NCI-H2081 treated with DMSO at 0.1 percent for 48 hours (cell line): ENCODE results near the gene DHX34.
"Not testable (repeated sequence)": the region's sequence is repeated elsewhere in the genome, so short reads cannot be mapped to it uniquely, and the experiment has no call there.

ENCODE experiments used
- DNase-seq: peaks from one replicate; lab custom pipeline; 2025; lab: John Stamatoyannopoulos, UW

The DHX34 gene

DNA sequence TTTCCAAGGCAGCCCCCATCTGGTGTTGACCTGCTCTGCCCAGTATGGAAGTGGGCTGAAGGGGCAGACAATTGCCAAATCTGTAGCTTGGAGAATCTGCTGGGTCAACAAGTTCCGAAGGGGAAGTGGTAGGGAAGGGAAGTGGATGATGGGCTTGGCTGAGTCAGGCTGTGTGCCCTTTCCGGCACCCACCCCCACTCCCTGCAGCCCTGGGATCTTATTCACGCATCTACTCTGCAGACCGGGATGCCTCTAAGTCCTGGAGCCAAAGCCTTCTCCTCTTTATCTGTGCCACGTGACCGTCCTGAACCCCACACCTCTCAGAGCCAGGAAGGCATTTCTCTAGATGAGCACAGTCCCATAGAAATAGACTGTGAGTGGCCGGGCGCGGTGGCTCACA is 24.6 kb upstream of the DHX34 start:
- DNase-seq, result no peak

DNA sequence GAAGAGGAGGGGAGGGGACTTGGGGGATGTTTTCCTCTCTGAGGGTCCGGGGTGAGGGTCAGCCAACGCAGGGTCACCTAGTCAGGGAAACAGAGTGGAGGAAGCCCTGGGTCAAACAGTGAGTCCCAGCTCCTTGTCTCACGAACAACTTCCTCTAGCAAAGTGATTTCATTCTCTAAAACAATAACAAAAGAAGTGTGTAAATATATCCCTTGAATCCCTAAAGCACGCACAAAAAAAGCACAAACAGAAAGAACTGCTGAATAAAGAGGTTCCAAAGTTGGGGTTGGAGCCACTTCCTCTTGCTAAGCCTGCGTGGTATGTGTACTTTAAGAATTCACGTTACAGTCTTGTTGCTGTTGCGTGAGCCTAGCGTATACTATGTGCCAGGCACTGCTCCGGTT is 18.6 kb upstream of the DHX34 start:
- DNase-seq, result no peak

DNA sequence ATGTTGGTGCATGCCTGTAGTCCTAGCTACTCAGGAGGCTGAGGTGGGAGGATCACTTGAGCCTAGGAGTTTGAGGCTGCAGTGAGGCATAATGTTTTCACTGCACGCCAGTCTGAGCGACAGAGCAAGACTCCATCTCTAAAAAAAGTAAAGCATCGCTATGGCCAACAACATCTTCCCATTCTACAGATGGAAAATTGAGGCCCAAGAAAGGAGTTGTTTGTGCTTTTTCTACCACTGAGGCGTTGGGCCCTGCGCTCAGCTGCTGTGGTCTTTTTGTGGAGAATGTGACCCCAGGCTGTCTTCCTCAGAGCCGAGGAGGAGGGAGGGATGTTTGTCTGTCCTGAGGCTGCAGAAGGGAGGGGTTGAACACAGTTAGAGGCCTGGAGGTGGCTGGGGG is 17.6 kb upstream of the DHX34 start:
- no peak for DNase-seq

DNA sequence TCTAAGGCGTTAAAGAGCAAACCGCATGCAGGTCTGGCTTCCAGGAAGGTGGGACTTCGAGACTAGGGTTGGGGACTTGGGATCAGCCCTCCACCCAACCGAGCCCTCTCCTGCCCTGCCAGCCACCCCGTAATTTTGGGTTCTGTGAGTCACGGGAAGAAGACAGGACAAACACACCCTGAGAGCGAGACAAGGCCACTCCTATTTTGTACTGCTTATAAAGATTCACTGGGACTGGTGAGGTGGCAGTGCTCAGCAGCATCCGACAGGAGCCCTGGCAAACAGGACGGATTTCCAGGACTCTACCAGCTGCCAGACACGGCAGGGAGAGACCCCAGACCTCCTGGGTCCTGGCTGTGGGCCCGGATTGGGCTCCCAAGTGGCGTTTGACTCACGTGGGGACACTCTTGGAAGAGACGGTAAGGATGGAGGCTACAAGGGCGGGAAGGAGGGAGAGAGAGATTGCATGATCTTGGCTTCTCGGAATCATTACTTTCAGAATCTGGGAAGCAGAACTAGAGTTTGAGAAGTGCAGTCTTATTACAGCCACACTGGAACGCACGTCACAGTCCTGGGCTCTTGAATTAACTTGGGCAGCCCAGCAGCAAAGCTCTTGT is 17.1 kb upstream of the DHX34 start, which contains the start of gene C5AR2:
Gene C5AR2, plus strand, starts transcription at position 245 of the 617 bp plus-strand sequence. CDS start 8,625 bp downstream, outside the sequence.
- no peak for DNase-seq

DNA sequence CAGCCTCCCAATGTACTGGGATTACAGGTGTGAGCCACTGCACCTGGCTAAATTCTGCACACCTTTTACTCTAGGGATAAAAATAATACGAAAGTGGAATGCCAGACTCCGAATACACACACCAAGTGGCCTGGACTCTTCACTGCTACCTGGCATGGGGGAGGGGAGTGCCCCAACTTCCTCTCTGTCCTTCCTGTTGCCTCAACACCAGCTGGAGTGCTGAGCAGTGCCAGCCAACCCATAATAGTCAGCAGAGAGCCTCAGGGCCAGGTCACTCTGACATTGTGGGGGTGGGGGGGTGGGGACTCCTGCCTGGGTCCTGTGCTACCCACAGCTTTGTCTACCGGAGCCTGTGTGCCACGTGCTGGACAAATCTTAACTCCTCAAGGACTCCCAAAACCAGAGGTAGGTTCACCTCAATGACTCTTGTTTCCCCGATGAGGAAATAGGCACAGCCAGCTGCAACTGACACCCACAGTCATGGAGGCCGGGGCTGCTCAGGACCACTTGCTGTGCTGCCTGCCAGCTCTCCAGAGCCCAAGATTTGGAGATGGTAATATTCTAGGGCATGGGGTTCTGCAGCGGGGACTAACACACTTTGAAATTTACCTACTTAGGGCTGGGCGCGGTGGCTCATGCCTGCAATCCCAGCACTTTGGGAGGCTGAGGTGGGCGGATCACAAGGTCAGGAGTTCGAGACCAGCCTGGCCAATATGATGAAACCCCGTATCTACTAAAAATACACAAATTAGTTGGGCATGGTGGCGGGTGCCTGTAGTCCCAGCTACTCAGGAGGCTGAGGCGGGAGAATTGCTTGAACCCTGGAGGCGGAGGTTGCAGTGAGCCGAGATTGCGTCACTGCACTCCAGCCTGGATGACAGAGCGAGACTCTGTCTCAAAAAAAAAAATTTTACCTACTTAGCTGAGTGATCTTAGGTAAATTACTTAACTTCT is 12.1 kb upstream of the DHX34 start:
- DNase-seq, result not testable (repeated sequence)

DNA sequence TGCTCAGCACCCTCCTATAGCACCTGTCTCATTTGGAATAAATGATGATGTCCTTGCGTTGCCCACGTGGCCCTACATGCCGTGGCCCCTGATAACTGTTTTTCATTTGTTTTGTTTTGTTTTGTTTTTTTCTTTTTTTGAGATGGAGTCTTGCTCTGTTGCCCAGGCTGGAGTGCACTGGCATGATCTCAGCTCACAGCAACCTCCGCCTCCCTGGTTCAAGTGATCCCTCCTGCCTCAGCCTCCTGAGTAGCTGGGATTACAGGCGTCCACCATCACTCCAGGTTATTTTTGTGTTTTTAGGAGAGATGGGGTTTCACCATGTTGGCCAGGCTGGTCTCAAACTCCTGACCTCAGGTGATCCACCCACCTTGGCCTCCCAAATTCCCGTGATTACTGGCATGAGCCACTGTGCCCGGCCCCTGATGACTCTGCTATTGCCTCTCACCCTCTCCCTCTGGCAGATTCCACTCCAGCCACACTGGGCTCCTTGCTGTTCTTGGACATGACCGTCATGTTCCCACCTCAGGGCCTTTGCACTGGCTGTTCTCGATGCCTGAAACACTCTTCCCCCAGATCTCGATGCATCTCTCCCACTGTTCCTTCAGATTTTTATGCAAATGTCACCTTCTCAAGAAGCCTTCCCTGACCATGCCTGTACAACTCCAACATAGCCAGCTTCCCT is 9.8 kb upstream of the DHX34 start:
- no peak for DNase-seq

DNA sequence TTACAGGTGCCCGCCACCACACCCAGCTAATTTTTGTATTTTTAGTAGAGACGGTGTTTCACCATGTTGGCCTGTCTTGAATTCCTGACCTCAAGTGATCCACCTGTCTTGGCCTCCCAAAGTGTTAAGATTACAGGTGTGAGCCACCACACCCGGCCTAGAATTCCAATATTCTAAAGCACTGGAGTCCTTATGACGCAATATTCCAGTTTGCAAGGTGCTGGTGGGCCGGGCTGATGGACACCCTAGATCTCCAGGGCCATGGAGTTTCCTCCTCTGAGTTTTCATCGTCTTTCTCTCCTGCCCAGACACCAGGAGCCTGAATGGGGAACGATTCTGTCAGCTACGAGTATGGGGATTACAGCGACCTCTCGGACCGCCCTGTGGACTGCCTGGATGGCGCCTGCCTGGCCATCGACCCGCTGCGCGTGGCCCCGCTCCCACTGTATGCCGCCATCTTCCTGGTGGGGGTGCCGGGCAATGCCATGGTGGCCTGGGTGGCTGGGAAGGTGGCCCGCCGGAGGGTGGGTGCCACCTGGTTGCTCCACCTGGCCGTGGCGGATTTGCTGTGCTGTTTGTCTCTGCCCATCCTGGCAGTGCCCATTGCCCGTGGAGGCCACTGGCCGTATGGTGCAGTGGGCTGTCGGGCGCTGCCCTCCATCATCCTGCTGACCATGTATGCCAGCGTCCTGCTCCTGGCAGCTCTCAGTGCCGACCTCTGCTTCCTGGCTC is 8.5 kb upstream of the DHX34 start:
- DNase-seq, result no peak

DNA sequence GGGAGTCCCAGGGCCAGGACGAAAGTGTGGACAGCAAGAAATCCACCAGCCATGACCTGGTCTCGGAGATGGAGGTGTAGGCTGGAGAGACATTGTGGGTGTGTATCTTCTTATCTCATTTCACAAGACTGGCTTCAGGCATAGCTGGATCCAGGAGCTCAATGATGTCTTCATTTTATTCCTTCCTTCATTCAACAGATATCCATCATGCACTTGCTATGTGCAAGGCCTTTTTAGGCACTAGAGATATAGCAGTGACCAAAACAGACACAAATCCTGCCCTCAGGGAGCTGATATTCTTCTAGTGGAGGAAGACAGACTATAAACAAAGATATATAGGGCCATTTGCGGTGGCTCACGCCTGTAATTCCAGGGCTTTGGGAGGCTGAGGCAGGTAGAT is 7.4 kb upstream of the DHX34 start:
- DNase-seq, result no peak

DNA sequence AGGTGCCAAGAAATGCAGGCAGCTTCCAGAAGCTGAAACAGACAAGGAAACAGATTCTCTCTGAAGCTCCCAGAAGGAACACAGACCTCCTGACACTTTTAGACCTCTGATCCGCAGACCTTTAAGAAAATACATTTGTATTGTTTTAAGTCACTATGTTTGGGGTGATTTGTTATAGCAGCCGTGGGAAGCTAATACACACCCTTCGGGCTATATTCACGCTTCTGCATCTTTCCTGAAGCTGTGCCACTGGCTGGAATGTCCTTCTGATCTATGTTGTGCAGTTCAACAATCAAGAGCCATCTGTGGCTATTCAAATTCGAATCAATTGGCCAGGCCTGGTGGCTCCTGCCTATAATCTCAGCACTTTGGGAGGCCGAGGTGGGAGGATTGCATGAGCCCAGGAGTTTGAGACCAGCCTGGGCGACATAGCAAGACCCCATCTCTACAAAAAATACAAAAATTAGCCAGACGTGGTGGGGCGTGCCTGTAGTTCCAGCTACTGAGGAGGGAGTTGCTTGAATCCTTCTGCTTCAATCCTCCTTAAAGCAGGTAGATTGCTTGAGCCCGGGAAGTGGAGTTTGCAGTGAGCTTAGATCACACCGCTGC is 5.8 kb upstream of the DHX34 start:
- DNase-seq, result no peak

DNA sequence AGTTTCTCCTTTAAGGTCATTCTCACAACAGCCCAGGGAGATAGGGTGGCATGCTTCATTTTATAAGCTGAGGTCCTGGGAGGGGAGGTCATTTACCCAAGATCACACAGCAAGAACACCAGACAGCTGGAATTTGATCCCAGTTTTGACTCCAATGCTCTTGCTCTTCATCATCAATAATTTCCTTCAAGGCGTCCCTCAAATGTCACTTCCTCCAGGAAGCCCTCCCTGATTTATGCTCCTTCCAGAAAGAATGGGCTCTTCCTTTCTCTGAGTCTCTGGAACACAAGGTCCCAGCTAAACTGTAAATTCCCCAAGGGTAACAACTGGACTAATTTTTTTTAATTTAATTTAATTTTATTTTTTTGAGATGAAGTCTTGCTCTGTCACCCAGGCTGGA is 4.7 kb upstream of the DHX34 start:
- no peak for DNase-seq

DNA sequence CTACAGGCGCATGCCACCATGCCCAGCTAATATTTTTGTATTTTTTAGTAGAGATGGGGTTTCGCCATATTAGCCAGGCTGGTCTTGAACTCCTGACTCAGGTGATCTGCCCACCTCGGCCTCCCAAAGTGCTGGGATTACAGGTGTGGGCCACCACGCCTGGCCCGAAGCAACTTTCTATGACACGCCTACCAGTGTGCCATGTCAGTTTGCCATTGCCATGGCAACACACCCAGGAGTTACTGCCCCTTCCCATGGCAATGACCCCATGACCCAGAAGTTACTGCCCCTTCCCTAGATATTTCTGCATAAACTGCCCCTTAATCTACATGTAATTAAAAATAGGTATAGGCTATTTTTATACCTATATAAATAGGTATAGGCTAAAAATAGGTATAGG is 3.1 kb upstream of the DHX34 start:
- DNase-seq, result not testable (repeated sequence)

DNA sequence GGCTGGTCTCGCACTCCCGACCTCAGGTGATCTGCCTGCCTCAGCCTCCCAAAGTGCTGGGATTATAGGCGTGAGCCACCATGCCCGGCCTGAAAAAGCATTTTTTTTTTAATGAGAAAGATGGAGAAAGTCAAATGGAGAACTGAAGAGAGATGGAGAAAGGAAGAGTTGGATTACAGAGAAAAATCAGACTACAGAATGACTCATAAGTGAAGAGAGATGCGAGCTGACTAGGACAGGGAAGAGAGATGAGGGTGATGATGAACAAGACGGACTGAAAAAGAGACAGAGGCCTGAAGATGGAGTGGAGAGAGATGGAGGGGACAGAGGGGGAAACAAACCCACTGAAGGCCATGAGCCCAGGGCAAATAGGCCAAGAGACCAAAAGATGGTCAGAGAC is 1.5 kb downstream of the DHX34 start:
- no peak for DNase-seq

DNA sequence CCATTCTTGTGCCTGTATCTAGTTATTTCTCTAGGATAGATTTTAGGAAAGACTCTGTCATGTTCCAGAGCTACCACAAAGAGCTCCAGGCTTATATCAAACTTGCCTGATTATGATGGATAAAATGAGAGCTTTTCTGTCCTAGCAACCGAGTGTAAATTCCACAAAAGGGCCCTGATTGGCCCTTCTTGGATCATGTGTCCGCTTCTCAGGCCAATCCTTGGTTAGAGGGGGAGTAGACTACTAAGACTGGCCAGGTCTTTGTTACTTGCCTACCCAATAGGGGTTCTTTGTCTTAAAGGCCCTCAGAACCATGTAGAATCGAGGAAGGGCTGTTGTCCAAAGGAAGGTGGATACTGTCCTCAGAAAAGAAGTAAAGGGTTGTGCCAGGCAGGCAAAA is 2.4 kb downstream of the DHX34 start:
- DNase-seq, result no peak

DNA sequence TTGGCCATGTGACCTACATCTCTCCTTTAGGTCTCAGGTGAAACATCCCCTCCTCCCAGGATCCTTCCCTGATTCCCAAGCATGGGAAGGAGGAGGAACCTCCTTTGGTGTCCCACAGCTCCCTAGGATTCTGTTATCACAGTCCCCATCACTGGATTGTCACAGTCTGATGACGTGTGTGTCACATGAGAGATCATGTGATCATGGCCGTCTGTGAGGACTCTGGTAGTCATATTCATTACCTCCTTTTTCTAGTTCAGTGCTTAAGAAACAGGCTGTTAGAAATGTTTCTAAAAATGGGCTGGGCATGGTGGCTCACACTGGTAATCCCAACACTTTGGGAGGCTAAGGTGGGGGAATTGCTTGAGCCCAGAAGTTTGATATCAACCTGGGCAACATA is 3.0 kb downstream of the DHX34 start:
- DNase-seq, result no peak

DNA sequence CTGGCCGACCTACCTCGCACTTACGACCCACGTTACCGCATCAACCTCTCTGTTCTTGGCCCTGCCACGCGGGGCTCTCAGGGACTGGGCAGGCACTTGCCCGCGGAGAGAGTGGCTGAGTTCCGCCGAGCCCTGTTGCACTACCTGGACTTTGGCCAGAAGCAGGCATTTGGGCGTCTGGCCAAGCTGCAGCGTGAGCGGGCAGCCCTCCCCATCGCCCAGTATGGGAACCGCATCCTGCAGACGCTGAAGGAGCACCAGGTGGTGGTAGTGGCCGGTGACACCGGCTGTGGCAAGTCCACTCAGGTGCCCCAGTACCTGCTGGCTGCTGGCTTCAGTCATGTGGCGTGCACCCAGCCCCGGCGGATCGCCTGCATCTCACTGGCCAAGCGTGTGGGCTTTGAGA is 4.2 kb downstream of the DHX34 start:
- no peak for DNase-seq

DNA sequence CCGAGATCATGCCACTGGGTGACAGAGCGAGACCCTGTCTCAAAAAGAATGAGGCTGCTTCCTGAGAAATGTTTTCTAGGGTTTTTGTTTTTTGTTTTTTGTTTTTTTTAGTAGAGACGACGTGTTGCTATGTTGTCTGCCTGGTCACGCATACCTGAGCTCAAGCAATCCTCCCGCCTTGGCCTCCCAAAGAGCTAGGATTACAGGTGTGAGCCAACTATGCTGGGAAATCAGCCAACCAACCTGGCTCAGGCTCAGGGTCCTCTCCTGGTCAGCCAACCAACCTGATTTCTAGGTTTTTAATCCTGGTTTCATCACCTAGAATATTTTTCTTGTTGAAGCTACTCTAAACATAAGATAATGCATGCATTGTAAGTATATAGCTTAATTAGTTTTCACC is 7.8 kb downstream of the DHX34 start:
- DNase-seq, result no peak

DNA sequence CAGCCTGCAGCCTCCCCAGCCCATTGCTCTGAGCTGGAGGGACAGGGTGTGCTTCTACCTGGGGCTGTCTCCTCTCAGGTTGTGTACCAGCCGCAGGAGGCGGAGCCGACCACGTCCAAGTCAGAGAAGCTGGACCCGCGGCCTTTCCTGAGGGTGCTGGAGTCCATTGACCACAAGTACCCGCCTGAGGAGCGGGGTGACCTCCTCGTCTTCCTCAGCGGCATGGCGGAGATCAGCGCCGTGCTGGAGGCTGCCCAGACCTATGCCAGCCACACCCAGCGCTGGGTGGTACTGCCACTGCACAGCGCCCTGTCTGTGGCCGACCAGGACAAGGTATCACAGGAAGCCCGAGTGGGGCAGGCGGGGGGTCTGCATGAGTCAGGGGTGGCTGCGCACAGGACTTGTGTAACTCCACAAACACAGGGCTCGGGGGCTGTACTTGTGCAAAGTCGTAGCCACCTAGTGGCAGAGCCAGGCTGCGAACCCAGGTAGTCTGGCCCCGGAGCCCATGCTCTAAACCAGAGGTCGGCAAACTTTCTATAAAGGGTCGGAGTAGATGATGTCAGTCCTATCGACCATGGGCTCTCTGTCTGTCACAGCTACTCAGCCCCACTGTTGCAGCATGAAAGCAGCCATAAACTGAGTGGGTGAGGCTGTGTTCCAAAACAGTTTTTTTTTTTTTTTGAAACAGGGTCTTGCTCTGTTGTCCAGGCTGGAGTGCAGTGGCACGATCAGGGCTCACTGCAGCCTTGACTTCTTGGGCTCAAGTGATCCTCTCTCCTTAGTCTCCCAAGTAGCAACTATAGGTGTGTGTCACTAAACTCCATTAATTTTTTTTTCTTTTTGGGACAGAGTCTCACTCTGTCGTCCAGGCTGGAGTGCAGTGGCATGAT is 8.9 kb downstream of the DHX34 start:
- no peak for DNase-seq

DNA sequence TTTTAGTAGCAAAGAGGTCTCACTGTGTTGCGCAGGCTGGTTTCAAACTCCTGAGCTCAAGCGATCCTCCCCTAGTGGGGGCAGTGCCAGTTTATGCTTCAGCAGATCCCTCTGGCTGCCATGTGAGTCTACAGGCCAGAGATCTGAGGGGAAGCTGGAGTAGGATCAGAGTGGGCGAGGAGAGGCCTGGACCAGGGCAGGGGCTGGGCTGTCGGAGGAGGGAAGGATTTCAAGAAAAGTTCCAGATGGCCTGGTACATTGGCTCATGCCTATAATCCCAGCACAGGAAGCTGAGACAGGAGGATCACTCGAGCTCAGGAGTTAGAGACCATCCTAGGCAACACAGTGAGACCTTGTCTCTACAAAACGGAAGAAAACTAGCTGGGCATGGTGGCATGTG is 9.8 kb downstream of the DHX34 start:
- no peak for DNase-seq

DNA sequence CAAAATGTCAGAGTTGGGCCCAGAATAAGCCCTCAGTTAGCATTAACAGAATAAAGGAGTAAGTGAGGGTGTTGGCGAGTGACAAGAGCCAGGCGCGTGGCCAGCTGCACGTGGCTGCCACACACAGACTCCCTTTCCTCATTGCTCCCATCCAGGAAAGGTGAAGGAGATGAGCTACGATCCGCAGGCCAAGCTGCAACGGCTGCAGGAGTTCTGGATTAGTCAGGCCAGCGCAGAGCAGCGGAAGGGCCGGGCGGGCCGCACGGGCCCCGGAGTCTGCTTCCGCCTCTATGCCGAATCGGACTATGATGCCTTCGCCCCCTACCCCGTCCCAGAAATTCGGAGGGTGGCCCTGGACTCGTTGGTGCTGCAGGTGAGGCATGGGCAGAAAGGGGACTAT is 13.2 kb downstream of the DHX34 start:
- no peak for DNase-seq

DNA sequence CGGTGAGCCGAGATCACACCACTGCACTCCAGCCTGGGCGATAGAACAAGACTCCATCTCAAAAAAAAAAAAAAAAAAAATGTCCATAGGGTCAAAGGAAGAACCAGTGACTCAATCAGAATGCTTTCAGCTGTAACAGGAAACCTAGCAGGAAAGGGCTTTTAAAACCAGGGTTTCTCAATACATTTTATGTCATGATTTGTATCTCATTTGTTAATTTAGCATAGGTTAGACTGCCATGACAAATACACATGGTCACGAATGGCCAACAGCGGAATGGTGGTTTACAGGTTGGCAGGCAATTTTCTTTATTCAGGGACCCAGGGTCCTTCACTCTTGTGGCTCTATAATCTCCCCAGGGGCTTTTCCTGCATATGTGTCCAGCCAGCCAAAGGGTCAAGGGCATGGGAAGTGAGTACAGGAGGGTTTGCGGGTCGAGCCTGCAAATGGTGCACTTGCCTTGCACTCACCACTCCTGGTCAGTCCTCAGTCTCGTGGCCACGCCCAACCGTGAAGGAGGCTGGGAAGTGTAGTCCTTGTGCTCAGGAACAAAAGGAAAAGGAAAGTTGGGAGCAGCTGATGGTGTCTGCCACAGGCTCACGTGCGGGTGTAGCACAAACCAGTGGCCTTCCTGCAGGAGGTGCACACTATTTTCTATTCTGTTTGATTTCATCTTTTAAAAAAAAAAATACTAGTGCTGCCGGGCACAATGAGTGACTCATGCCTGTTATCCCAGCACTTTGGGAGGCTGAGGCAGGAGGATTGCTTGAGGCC is 14.8 kb downstream of the DHX34 start:
- DNase-seq, result no peak
